ENCODE data around the gene FGD3.

DNA sequence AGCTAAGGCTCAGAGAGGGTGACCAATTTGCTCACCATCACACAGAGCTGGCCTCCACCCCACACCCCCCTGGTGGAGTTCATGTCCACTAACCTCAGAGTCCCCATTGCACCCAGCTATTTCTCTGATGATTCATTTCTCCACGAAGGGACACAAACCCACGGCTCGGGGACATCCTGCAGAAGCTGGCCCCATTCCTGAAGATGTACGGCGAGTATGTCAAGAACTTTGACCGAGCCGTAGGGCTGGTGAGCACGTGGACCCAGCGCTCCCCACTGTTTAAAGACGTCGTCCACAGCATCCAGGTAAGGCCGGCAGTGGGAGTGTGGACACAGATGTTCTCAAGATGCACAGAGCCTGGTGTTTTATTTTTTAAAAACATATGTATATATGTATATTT is 58.6 kb downstream of the FGD3 start:
- TF ChIP-seq EZH2 (IDR thresholded peaks at IDR 0.05; ENCODE audit: insufficient read depth, poor library complexity, severe bottlenecking) (no peak), EZH2phosphoT487 (IDR thresholded peaks at IDR 0.05; ENCODE audit: insufficient read depth, low read depth) (no peak)
